ENCODE measurements around the gene PROS1.

GRCh38 chr3:93988764-93989163, 15.1 kb upstream of the PROS1 start:
- TF ChIP-seq YY1 (IDR thresholded peaks at IDR 0.05; ENCODE audit: insufficient read depth, insufficient read length) = no peak
- no peak for TF ChIP-seq ZNF274 (IDR thresholded peaks at IDR 0.05; ENCODE audit: low read depth, low read length)

Measured in NT2/D1 (cell line).